SK-N-MC (cell line): ENCODE results near the gene NDUFAB1.

Source experiments
- EZH2 ChIP-seq: fragments of 200-600 bp; sonication (generic); IDR thresholded peaks from one replicate; pipeline ENCODE4 v1.6.1; 2017; ENCODE audit warnings: antibody characterized with exemption
- POLR2AphosphoS5 ChIP-seq: IDR thresholded peaks from 2 replicates; pipeline ENCODE4 v1.6.1; 2012; ENCODE audit warnings: mild to moderate bottlenecking, low read depth, low read length, borderline replicate concordance

DNA sequence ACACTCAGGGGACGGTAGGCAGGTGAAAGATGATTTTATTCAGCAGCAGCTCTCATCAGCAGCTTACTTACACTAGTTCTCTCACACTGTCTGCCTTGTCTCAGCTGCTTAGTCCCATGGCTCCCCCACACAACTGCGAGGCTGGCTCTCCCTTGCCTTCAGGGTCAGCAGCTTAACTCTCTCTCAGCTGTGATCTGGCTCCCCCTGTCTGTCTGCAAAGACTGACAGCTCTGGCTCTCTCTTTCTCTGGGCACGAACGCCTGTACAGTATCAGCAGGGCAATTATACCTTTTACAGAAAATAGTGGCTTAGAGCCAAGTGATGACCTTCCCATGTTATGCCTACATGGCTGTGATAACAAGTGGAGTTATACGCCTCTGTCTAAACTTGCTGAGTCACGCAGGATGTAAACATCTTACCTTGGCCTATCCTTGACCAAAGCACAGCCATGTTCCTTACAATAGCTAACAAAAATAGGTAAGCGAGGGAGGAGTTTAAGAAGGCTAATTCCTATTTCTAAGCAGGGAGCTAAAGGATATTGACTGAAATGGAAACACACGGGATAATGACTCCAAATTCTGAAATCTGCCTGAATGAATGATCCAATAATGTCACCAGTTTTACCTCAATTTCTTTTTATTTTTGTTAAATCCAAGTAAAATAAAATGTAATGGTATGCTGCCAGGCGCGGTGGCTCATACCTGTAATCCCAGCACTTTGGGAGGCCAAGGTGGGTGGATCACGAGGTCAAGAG, 1.1 kb upstream of the NDUFAB1 start:
- no peak for TF ChIP-seq EZH2
- TF ChIP-seq POLR2AphosphoS5 = no peak
